Epidermal melanocyte (primary cell): ENCODE data around the gene INTS11.
"Not testable (repeated sequence)": the region's sequence is repeated elsewhere in the genome, so short reads cannot be mapped to it uniquely, and the experiment has no call there.

Experiments
- DNase-seq: peaks from one replicate; pipeline ENCODE4 v3.0.0; 2011; ENCODE audit warnings: low spot score; ENCODE audit not compliant: insufficient read length

Gene INTS11

DNA sequence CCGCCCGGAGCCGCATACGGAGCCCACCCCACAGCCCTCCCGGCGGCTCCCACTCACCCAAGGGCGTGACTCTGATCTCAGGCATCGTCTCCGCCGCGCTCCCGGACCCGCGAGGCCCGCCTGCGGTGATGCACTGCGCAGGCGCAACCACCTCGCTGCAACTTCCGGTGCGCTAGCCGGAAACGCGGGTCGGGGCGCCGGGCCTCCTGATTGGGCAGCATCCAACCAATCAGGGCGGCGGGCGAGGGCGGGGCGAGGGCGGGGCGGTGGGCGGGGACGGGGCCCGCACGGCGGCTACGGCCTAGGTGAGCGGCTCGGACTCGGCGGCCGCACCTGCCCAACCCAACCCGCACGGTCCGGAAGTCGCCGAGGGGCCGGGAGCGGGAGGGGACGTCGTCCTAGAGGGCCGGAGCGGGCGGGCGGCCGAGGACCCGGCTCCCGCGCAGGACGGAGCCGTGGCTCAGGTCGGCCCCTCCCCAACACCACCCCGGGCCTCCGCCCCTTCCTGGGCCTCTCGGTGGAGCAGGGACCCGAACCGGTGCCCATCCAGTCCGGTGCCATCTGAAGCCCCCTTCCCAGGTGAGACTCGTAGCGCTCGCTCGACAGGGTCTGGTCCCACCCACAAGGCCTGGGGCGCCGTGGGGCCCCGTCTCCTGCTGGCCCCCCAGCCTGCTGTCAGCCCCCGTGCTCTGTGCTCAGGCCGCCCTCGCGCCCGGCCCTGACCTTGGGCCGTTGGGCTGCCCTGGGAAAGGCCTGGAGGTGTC lies at the start of gene INTS11, which contains the start of gene CPTP:
TSS of gene INTS11 (minus strand) at position 137 of the 764 bp plus-strand sequence. CDS start at position 85, 52 bp downstream.
TSS of gene CPTP (plus strand) at position 279 of the 764 bp plus-strand sequence. CDS start 2,109 bp downstream, outside the sequence.
- peak; percentile 90 for DNase-seq

DNA sequence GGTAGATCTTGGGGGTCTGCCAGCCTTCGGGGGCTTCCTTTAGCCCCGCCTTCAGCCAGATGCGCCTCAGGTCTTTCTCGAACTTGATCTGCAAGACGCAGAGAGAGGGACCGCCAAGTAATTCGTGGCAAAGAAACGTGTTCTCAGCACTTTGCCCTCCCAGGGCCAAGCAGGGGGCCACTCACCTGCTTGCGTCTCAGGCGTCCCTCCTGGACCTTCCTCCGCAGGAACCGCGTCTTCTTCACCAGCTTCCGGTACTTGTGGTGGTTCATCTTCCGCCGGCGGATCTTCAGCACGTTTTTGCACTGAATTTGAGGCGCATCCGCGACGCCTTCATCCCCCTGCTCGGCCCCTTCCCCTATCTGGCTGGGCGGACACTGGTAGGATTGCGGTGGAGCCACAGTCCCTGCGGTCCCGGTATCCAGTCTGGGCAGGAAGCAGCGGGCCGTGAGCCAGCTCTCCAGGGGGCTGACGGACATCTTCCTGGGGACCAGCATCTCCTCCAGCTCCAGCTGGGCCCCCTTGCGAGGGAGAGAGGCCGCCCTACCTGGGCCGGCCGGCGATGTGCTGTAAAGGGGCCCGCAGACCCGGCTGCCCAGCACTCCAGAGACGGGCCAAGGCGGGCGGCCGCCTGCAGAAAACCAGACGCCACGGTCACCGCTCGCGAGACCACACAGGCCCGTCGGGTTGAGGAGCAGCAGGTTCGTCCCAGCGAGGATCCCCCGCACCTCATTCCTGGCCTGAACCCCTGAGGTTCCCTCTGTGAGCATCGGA lies 49.5 kb upstream of the INTS11 start:
- no peak for DNase-seq

DNA sequence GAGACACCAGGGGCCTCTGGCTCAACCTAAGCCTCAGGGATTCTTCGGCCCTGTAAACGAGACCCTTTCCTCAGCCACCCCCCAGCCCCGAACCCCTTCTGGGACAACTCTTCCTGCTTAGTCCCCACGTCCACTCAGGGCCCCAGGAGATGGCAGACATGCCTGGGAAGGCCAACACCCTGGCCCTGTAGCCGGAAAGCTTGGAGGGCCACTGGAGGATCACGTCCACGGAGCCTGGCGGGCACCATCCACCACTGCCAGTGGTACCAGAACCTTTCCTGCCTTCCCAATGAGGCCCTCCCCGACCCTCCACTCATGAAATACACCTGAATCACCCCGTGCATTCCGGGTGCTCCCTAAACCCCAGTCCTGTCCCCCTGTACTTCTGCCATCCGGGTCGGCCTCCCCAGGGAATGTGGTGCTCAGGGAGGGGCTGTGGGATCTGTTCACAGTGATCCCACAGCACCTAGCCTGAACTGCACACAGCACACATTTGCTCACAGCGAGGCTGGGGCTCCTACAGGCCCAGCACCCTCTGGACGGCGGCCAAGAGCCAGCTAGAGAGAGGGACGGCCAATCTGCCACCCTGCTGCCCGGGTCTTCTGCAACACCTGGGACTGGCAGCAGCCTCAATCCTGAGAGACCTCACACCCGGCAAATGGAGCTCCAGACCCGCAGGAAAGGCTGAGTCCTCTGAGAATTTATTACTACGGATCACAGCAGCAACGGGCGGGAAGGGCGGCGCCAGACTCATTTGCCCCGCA lies 48.8 kb upstream of the INTS11 start:
- DNase-seq = no peak

DNA sequence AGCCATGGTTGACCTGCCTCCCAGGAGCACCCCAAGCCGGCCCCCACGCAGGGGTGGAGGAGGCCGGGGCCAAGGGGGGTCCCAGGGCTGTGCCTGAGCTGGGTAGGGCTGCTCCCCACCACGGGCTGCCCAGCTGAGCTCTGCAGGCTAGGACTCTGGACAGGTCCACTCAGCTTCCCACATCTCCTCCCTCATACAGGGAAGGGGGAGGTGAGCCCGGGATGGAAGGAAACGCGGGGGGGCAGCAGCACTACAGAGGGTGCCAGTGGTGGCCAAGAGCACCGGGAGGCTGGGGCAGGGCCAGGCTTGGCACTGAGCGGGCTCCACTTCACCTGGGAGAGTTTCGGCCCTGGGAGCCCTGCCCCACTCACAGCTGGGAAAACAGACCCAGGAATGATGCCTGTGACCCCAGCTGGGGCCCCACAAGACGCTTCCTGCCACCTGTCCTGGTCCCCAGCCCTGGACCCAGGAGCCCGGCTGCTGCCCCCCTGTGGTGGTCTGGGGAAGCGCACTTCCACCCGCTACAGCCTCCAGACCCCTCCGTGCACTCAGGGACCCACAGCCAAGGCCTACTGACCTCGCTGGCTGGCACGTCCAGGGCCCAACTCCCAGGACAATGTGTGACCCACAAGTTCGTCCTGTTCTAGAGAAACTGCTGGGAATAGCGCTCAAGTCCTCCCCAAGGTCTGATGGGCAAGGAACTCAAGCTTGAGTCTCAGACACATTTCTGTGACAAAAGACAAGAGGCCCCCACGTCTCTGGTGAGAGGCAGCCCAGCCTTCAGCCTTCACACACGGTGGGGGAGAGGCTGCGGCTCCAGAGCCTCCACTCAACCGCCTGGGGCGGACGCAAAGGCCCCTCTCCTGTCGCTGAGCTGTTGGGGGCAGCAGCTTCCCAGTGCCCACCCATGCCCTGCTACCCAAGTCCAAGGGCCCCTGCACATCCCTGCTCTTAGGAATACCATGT lies 47.6 kb upstream of the INTS11 start:
- DNase-seq = no peak

DNA sequence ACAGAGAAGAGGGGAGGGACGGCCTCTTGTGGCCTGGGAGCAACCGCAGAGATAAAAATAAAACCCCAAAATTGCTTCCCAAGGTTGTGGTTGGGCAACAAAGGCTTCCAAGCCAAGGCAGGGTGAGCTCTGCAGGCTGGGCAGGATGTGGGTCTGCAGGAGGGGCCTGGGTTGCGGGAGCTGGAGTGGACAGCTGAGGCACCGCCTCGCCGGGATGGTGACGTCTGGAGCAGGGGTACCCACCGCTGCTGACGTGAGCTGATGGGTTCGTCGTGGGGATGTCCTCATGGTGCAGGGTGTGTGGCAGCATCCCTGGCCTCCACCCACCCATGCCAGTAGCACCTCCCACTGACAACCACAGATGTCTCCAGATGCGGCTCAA lies 46.9 kb upstream of the INTS11 start:
- DNase-seq = no peak

DNA sequence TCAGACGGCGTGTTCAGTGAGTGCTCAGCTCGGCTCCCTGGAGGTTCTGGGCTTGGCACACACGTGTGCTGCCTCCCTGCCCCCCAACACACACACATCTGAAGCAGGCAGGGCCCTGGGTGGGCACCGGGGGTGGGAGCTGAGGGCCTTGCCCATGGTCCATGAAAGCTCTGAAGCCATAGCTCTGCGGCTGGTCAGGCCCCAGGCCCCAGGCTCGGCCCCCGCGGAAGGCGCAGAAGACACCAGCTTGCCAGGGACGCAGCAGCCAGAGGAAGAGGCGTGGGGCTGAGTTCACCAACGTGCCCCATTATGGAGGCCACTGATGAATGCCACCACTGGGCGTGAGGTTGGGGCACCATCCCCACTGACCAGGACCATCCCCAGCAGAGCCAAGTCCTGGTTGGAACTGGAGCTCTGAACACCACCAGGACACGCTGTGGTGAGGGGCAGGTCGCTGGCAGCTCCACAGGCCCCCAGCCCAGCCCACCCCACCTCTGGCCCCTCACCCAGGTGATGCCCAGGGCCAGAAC lies 46.4 kb upstream of the INTS11 start:
- no peak for DNase-seq

DNA sequence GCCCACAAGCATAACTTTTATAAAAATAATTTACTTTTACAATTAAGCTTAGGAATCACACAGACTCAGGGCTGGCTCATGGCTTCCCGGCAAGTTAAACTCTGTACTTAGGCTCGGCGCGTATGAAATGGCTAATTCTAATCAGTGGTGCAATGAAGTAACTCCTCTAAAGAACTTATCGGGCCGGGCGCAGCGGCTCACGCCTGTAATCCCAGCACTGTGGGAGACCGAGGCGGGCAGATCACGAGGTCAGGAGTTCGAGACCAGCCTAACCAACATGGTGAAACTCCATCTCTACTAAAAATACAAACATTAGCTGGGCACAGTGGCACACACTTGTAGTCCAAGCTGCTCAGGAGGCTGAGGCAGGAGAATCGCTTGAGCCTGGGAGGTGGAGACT lies 45.6 kb upstream of the INTS11 start:
- not testable (repeated sequence) for DNase-seq

DNA sequence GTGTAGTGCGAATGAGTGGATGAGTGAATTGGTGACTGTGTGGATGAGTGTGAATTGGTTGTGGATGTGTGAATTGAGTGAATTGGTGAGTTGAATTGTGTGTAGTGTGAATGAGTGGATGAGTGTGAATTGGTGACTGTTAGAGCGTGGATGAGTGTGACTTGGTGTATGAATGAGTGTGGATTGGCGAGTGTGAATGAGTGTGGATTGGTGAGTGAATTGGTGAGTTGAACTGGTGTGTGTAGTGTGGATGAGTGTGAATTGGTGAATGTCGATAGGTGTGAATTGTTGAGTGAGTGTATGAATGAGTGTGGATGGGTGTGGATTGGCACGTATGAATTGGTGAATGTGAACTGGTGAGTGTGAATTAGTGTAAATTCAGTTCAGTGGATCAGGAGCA lies 42.9 kb upstream of the INTS11 start:
- DNase-seq = no peak

DNA sequence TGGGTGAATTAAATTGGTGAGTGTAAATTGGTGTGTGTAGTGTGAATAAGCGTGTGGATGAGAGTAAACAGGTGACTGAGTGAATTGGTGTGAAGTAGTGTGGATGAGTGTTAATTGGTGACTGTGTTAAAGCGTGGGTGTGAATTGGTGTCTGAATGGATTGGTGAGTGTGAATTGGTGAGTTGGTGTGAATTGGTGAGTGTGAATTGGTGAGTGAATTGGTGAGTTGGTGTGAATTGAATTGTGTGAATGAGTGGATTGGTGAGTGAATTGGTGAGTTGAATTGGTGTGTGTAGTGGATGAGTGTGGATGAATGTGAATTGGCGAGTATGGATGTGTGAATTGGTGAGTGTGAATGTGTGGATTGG lies 42.2 kb upstream of the INTS11 start:
- no peak for DNase-seq

DNA sequence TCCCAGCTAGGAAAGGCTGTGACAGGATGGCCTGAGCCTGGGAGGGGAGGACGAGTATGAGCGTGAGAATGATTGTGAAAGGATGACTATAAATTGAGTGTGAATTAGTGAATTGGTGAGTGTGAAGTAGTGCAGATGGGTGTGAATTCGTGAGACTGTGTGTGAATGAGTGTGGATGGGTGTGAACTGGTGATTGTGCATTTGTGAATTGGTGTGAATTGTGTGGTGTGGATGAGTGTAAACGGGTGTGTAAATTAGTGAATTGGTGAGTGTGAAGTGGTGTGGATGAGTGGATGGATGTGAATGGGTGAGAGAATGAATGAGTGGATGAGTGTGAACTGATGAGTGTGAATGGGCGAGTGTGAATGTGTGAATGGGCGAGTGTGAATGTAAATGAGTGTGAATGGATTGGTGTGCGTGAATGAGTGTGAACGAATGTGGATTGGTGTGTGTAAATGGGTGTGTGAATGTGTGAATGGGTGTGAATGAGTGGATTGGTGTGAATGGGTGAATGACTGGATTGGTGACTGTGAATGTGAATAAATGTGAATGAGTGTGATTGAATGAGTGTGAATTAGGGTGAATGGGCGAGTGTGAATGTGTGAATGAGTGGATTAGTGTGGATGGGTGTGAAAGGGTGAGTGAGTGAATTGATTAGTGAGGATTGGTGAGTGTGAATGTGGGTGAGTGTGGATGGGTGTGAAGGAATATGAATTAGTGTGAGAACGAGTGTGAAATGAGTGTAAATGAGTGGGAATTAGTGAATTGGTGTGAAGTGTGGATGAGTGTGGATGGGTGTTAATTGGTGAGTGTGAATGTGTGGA lies 41.6 kb upstream of the INTS11 start:
- DNase-seq = no peak

DNA sequence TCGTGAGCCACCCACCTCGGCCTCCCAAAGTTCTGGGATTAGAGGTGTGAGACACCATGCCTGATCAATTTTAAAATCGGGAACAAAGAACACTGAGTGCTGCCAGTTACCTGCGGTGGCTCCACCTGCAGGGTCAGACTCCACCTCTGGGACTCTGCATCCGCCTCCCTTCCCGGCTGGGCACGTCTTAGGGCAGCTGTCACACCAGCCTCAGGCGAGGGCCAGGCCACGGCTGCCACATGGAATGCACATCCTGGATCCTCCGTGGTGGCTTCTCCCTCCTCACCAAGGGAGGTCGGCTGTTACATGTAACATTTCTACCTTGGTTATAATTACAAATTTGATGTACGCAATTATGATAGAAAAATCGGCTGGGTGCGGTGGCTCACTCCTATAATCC lies 39.8 kb upstream of the INTS11 start:
- DNase-seq = no peak

DNA sequence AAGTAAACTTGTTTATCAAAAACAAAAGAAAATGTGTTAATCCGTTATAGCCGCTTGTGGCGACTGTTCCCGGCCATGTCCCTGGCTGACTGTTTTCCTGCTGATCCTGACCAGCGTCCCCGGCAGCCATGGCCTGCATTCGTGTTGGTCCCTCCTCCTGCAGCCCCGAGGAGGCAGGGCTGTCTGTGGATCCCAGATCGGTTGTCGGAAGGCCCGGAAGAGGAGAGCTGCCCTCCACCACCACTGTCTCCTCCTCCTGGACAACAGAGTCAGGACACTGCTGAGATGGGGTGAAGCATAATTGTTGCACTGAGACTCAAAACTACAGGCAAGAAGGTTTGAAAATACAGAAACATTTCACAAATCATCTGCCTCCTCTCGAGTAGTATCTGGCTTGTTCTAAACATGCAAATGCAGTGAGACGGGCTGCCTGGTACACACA lies 37.5 kb upstream of the INTS11 start:
- DNase-seq = peak; percentile 76

DNA sequence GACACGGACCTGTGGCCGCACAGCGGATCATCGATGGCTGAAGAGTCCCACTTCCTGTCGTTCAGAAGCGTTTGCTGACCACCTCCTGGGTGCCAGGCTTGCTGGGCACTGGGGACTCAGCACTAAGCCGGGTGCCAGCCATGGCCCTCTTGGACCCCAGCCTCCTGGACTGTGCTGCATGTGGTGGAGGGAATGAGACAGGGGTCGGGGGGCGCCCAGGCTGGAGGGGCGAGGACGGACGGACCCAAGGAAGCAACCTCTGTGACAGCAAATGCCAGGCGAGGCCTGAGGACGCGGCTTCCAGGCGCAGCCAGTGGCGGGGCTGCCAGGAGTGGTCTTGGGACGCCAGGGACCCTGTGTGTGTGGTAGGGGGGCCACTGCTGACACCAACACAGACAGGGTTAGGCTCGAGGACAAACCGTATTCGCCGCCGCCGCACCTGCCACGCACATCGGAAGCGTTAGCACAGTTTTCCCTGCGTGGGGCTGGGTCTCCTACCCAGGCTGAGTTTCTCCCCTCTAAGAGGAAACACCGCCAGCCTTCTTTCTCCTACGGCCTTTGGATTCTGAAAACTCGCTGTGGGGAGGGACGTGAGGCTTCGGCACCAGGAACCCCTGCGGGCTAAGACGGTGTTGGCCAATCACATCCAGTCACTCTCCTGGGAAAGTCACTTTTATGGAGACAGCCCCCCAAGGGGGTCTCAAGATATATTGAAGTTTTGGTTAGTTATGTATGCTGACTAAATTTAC lies 36.9 kb upstream of the INTS11 start:
- DNase-seq = no peak

DNA sequence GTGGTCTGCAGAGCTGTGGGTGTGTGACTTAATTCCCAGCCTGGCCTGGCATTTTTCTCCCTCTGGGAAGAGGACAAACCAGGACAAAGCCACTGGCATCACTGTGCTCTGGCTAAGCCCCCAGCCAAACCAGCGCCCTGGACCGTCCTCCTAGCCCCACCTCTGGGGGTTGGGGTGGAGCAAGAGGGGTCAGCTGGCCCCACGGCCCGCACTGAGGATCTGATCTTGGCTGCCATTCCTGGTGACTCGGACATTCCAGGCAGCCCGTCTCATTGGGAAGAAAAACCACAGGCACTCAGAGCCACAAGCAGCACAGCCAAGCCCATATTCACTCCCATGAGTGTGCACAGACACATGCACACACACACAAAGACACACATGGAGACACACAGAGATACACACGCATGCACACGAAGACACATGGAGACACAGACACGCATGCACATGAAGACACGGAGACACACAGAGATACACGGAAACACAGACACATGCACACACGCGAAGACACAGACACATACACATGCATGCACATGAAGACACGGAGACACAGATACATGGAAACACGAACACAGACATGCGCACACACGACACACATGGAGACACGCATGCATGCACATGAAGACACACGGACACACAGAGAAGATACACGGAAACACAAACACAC lies 36.2 kb upstream of the INTS11 start:
- peak; percentile 79 for DNase-seq

DNA sequence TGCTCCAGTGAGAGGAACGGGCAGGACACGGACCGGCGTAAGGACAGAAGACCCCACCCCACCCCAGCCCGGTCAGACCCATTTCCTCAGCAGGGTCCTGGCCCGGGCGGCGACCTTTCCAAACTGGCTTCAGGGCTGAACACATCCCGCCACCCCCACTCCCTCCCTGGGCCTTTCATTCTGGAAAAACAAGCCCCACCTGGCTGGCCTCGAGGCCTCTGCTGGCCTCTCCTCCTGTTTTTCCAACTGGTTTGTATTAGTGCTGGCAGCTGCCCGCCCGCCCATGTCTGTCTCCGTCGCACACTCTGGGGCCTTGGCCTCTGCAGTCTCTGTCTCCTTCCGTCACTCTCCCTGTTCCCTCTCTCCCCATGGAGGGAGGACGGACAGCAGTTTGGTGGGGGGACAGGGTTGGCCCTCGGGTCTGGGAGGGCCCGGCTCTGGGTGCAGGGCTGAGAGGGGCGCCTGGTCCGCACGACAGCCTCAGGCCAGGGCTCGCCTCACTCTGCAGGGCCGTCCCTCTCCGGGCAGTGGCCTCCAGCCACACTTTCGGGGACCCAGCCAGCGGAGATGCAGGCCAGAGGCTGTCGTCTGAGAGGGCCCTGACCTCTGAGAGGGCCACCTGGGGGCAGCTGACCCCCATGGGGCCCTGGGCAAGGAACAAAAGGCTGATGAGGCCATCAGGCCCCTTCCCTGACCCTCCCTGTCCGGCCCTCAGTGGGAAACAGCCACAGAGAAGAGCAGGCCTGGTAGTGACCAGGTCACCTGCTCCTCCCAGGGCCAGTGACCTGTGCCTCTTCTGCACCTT lies 35.4 kb upstream of the INTS11 start:
- no peak for DNase-seq

DNA sequence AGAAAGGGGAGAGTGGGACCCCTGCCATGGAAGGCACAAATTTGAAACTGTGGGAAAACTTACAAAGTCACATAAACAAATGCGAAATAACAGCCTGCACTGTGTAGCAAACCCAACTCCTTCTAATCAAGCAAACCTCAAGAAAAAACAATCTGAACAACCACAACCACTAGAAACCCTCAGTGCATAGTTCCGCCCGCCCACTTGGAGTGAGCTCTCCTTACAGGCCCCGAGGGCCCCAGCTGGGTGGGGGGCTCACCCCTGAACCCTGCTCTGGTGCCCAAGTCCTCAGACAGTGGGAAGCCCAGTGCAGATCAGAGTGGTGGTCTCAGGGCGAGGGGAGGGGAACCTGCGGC lies 34.8 kb upstream of the INTS11 start:
- DNase-seq = no peak

DNA sequence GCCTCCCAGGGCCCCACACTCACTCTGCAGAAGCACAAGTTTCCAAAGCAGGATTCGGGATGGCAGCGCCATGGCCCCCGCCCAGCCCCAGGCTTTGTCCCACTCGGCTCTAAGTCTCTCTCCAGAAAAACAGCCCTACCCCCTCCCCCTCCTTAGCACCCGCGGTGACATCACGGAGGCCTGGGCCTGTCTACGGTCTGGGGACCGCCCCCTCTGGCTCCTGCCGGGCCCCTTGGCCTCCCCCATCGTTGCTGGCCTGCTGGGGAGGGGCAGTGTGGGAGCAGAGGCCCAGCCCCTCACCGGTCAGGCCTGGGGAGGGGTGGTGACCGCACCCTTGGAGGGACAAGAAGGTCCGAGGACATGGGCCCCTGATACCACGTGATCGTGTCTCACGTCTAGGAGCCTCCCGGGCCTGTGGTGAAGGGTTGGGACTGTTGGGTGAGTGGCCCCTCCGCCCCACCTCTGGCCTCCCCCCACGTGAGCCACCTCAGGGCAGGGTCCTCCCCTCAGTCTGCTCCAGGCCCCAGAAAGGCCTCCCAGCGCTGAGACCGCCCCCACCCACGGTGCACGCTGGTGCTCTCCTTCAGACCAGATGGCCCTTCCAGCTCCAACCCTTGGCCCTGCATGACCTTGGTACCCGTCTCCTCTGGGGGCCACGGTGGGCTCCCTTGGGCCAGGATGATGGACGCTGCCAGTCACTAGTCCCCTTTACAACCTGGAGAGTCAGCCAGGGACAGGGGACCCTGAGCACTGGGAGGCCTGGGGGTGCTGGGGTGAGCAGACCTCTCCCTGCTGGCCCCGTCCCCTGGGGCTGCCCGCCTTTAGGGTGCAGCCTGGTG lies 34.2 kb upstream of the INTS11 start, which contains the start of gene MXRA8:
TSS of gene MXRA8 (minus strand) at position 123 of the 839 bp plus-strand sequence. CDS start at position 72, 51 bp downstream.
- no peak for DNase-seq
